Measurements from ENCODE around the gene BAD.

DNA sequence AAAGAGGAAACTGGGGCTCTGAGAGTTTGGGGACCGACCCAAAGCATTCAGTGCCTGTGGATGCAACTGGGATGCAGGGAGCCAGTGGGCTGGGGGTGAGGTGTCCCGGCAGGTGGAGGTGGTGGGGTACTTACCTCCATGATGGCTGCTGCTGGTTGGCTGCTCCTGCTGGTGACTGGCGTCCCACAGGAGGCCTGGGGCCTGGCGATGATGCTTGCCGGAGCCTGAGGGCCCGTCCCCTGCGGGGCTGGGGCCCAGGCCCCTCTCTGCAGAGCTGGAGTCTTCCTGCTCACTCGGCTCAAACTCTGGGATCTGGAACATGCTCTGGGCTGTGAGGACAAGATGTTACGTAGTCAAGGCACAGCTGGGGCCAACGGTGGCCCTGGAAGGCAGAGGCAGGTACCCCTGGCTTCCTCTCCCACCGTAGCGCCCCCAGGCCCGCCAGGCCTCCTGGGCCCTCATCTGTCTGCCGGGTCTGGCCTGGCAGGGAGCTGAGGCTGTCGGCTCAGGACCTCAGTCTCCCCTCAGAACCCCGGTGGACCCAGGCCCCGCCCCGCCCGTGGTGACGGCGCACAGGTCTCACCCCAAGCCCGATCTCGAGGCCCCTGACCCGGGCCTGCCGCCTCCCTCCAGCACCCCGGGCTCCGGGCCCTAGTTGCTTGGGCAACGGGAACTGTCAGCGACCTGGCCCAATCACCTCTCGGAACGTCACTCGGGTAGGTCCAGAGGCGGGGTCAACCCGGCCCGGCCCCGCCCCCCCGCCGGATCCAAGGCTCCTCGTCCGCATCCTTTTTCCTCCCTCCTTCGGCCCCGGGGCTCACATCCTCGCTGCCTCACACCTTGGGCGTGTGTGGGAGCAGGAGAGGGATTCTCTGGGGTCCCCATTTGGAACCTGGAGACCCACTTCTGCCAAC, at the start of gene BAD:
- TF ChIP-seq, protein P1, sequence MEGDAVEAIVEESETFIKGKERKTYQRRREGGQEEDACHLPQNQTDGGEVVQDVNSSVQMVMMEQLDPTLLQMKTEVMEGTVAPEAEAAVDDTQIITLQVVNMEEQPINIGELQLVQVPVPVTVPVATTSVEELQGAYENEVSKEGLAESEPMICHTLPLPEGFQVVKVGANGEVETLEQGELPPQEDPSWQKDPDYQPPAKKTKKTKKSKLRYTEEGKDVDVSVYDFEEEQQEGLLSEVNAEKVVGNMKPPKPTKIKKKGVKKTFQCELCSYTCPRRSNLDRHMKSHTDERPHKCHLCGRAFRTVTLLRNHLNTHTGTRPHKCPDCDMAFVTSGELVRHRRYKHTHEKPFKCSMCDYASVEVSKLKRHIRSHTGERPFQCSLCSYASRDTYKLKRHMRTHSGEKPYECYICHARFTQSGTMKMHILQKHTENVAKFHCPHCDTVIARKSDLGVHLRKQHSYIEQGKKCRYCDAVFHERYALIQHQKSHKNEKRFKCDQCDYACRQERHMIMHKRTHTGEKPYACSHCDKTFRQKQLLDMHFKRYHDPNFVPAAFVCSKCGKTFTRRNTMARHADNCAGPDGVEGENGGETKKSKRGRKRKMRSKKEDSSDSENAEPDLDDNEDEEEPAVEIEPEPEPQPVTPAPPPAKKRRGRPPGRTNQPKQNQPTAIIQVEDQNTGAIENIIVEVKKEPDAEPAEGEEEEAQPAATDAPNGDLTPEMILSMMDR (IDR thresholded peaks at IDR 0.05), result no peak
- TF ChIP-seq EP300 (IDR thresholded peaks at IDR 0.05; ENCODE audit: low read depth) (no peak), POLR2A (IDR thresholded peaks at IDR 0.05) (peak; percentile 85), POLR2AphosphoS5 (IDR thresholded peaks at IDR 0.05) (peak; percentile 82 to 87 (median 85))

Measured in transverse colon (tissue), 4 donors.